GM12878 (cell line): Measurements from ENCODE around the gene IFI44L. TPM values are rescaled to one million over a fixed set of nuclear protein-coding genes. Genes with fewer than 3 reads are reported as not detected.

ENCODE experiments used
- ATAC-seq: fragments of 200-7000 bp; cut with Tn5 transposase; 3 replicates; pipeline ENCODE4 v1.9.1; 2020; ENCODE audit warnings: mild to moderate bottlenecking, moderate library complexity
- BruUV-seq: library from RNA; stranded (reverse); fragments of 400-500 nt; replicated peaks from 2 replicates; lab custom pipeline; 2021; lab: Mats Ljungman, UMichigan
- CTCF ChIA-PET: fragments of 300-600 bp; sonication (Branson Sonifier 250); formaldehyde crosslinking; extraction: SDS; loops from one replicate; lab custom pipeline; 2021; ENCODE audit warnings: inconsistent platforms; lab: Yijun Ruan, JAX
- POLR2A ChIA-PET: fragments of 350-600 bp; formaldehyde crosslinking; extraction: SDS; loops from one replicate; lab custom pipeline; 2021; ENCODE audit warnings: inconsistent platforms; lab: Charles Lee
- RAD21 ChIA-PET: fragments of 300-600 bp; sonication (Branson Sonifier 250); formaldehyde crosslinking; loops from one replicate; lab custom pipeline; 2023; ENCODE audit warnings: antibody characterized with exemption; ENCODE audit not compliant: unreplicated experiment; lab: Charles Lee
- SMC1A ChIA-PET: fragments of 300-600 bp; sonication (Branson Sonifier 250); formaldehyde crosslinking; loops from one replicate; lab custom pipeline; 2023; ENCODE audit not compliant: unreplicated experiment, uncharacterized antibody; lab: Charles Lee
- DNase-seq: peaks from one replicate; pipeline ENCODE4 v3.0.0-alpha.2; 2011; ENCODE audit warnings: low read depth, low spot score
- FAIRE-seq: peaks from 3 replicates; lab custom pipeline; 2011; peaks lifted over from hg19 to GRCh38; lab: Jason Lieb, UNC
- H2AFZ ChIP-seq: 2 replicates; pipeline ENCODE4 v1.6.0; 2011; ENCODE audit warnings: low read depth, low read length, control low read depth; ENCODE audit not compliant: control insufficient read depth
- H3K27ac ChIP-seq: 2 replicates; pipeline ENCODE4 v1.5.1; 2011; ENCODE audit warnings: control low read depth; ENCODE audit not compliant: control insufficient read depth, insufficient read depth
- H3K27me3 ChIP-seq, 2 experiments: replicated peaks in 1 of 2; 2 replicates each; pipeline versions ENCODE4 v1.6.0 to v1.6.1; 2011; ENCODE audit warnings: low read length in 1 of 2; ENCODE audit not compliant: control insufficient read depth in 2 of 2, insufficient read depth in 2 of 2
- H3K36me3 ChIP-seq, 2 experiments: 2 replicates each; pipeline ENCODE4 v1.5.1; 2011; ENCODE audit warnings: low read length in 1 of 2; ENCODE audit not compliant: control insufficient read depth in 2 of 2, insufficient read depth in 2 of 2
- H3K4me1 ChIP-seq: 2 replicates; pipeline ENCODE4 v1.6.1; 2011; ENCODE audit warnings: mild to moderate bottlenecking, low read length, moderate library complexity, mixed read lengths; ENCODE audit not compliant: control insufficient read depth, insufficient read depth
- H3K4me2 ChIP-seq: 2 replicates; pipeline ENCODE4 v1.6.0; 2011; ENCODE audit warnings: control low read depth; ENCODE audit not compliant: control insufficient read depth, insufficient read depth
- H3K4me3 ChIP-seq: fragments of 200-600 bp; sonication (generic); 2 replicates; pipeline ENCODE4 v1.5.1; 2016
- H3K79me2 ChIP-seq: 2 replicates; pipeline ENCODE4 v1.6.0; 2011; ENCODE audit warnings: low read length; ENCODE audit not compliant: control insufficient read depth, insufficient read depth
- H3K9ac ChIP-seq: 2 replicates; pipeline ENCODE4 v1.8.0; 2011; ENCODE audit warnings: low read length, control low read depth, mixed read lengths; ENCODE audit not compliant: control insufficient read depth, insufficient read depth
- H3K9me3 ChIP-seq: replicated peaks from 3 replicates; pipeline ENCODE4 v1.5.1; 2011; ENCODE audit warnings: mild to moderate bottlenecking, low read length; ENCODE audit not compliant: control insufficient read depth, insufficient read depth
- H4K20me1 ChIP-seq: 2 replicates; pipeline ENCODE4 v1.6.0; 2011; ENCODE audit not compliant: control insufficient read depth, insufficient read depth
- ASH2L ChIP-seq: fragments of 300-600, 200-600 bp; sonication (generic); IDR thresholded peaks from 2 replicates; pipeline ENCODE4 v1.6.1; 2017; ENCODE audit warnings: low read depth, mild to moderate bottlenecking, borderline replicate concordance
- HCFC1 ChIP-seq: fragments of 150-350 bp; IDR thresholded peaks from 2 replicates; pipeline ENCODE4 v1.6.1; 2014; ENCODE audit warnings: low read length
- IKZF1 ChIP-seq: fragments of 450-650 bp; conservative IDR thresholded peaks from 2 replicates; pipeline ENCODE4 v1.6.1; 2017; ENCODE audit warnings: antibody characterized with exemption, mild to moderate bottlenecking
- IKZF2 ChIP-seq, 2 experiments: fragments of 450-650 bp; IDR thresholded peaks; 2 replicates each; pipeline ENCODE4 v1.6.1; 2017; ENCODE audit warnings: mild to moderate bottlenecking in 2 of 2, moderate library complexity in 2 of 2
- MEF2B ChIP-seq: fragments of 450-650 bp; IDR thresholded peaks from 2 replicates; pipeline ENCODE4 v1.6.1; 2018; ENCODE audit warnings: mild to moderate bottlenecking, moderate library complexity; ENCODE audit not compliant: partially characterized antibody, poor library complexity, severe bottlenecking
- NR2C1 ChIP-seq: fragments of 450-650 bp; IDR thresholded peaks from 2 replicates; pipeline ENCODE4 v1.6.1; 2017; ENCODE audit warnings: antibody characterized with exemption, mild to moderate bottlenecking, moderate library complexity
- NRF1 ChIP-seq: conservative IDR thresholded peaks from 2 replicates; pipeline ENCODE4 v1.6.1; 2011; ENCODE audit warnings: mild to moderate bottlenecking, low read depth, low read length, improper control_type of control experiment
- POLR2A ChIP-seq: IDR thresholded peaks from 2 replicates; pipeline ENCODE4 v1.6.1; 2011; ENCODE audit warnings: low read depth, mild to moderate bottlenecking, low read length
- POLR2AphosphoS5 ChIP-seq: IDR thresholded peaks from 2 replicates; pipeline ENCODE4 v1.6.1; 2011; ENCODE audit warnings: mild to moderate bottlenecking, low read length, inconsistent platforms
- RELA ChIP-seq: fragments of 450-650 bp; IDR thresholded peaks from 2 replicates; pipeline ENCODE4 v1.8.0; 2014; ENCODE audit warnings: borderline replicate concordance; ENCODE audit not compliant: partially characterized antibody
- SRF ChIP-seq, 2 experiments: IDR thresholded peaks; 2 replicates each; pipeline ENCODE4 v1.6.1; 2011; ENCODE audit warnings: low read depth in 2 of 2, low read length in 2 of 2, mild to moderate bottlenecking in 1 of 2, moderate library complexity in 1 of 2
- ZNF622 ChIP-seq: fragments of 450-650 bp; IDR thresholded peaks from 2 replicates; pipeline ENCODE4 v1.6.1; 2017; ENCODE audit warnings: mild to moderate bottlenecking, inconsistent platforms
- WGBS: methylation state at CpG from one replicate; pipeline ENCODE4 v1.1.6; 2016; ENCODE audit warnings: low lambda C conversion rate; ENCODE audit not compliant: insufficient replicate concordance, insufficient coverage; ENCODE audit errors: missing lambda C conversion rate; 5-methylcytosine and 5-hydroxymethylcytosine counted together
- in situ Hi-C: fragments of 300-500 bp; cut with MboI; formaldehyde crosslinking; loops from 9 replicates; pipeline ENCODE4 v1.14.3; 2018; ENCODE audit warnings: mixed read lengths
- intact Hi-C: fragments of 100-400 bp; cut with micrococcal nuclease; formaldehyde crosslinking; loops from one replicate; pipeline ENCODE4 v1.14.2; 2022; ENCODE audit not compliant: unreplicated experiment
- polyA plus RNA-seq, 11 experiments: library from polyadenylated mRNA; depleted of rRNA in 4 of 11; unstranded in 6 of 11; stranded (reverse) in 5 of 11; fragments of >200 nt; fragmentation: Nextera tagmentation in 4 of 11; fragmentation: Illumina TruSeq in 1 of 11; extraction: Ambion mirVana in 4 of 11; extraction: Trizol in 1 of 11; gene quantifications; 1 replicate in 1 of 11; 2 replicates in 10 of 11; pipeline versions ENCODE4 v1.2.1 to v1.2.3, GENCODE V29; 2011 to 2016; ENCODE audit warnings: inconsistent platforms in 2 of 11, missing spikeins in 2 of 11, low read depth in 1 of 11
- total RNA-seq, 4 experiments: library from RNA; depleted of rRNA in 3 of 4; stranded (reverse); fragments of >200 nt in 3 of 4; fragmentation: Illumina TruSeq in 1 of 4; extraction: Trizol in 1 of 4; gene quantifications; 2 replicates each; pipeline versions ENCODE4 v1.2.1 to v1.2.3, GENCODE V29; 2013 to 2021
- TF ChIP-seq, protein P1 (sequence below): fragments of 450-650 bp; IDR thresholded peaks from 2 replicates; pipeline ENCODE4 v1.6.1; 2016; ENCODE audit warnings: mild to moderate bottlenecking
- TF ChIP-seq, protein P2 (sequence below): fragments of 450-650 bp; IDR thresholded peaks from 2 replicates; pipeline ENCODE4 v1.6.1; 2018; ENCODE audit warnings: borderline replicate concordance, mild to moderate bottlenecking; ENCODE audit not compliant: partially characterized antibody
- TF ChIP-seq, protein P3 (sequence below): fragments of 450-650 bp; IDR thresholded peaks from 2 replicates; pipeline ENCODE4 v1.6.1; 2017; ENCODE audit warnings: low read depth, mild to moderate bottlenecking, moderate library complexity

IFI44L gene
- total and polyA plus RNA-seq, 10 of the 15 experiments (the other 5 are each of a cell fraction or from before 2014, with no cell fraction given), result 58.0 to 371 (median 173) TPM

DNA sequence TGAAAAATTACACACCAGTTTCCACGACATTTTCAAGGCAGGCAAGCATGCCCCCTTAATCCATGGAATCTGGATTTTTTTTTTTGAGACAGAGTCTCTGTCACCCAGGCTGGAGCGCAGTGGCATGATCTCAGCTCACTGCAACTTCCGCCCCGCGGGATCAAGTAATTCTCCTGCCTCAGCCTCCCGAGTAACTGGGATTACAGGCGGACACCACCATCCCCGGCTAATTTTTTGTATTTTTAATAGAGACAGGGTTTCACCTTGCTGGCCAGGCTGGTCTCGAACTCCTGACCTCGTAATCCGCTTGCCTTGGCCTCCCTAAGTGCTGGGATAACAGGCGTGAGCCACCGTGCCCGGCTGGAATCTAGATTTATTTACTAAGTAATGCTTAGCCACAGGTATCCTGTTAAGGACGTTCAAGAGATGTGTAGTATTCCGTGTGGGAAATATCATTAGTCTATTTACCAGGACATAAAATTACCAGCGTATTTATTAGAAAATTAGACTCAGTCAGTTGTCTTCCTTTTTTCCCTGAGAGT lies 31.8 kb downstream of the IFI44L start:
- in situ Hi-C loops (no loop called here), intact Hi-C loops (loop anchor here (1.0 to 5.0 kb wide), 3 partner anchors 28 to 675 kb away; partner anchors contain the start of gene FUBP1)
- ChIA-PET RAD21 (interaction anchor here (0.9 to 1.2 kb wide), 3 partner anchors 25 to 35 kb away, joined by 3 to 4 read pairs (median 4); partner anchors contain the start of gene IFI44L), CTCF (interaction anchor here (1.4 kb wide), 1 partner anchor 26 kb away, joined by 4 read pairs; no protein-coding TSS in a partner anchor), SMC1A (interaction anchor here (1.0 to 1.7 kb wide), 4 partner anchors 24 to 30 kb away, joined by 3 to 14 read pairs (median 4); no protein-coding TSS in a partner anchor), POLR2A (interaction anchor here (1.9 to 2.3 kb wide), 3 partner anchors 25 to 32 kb away, joined by 8 to 20 read pairs (median 14); partner anchors contain the start of gene IFI44L)
- H2AFZ ChIP-seq, result no peak overlapping the region
- TF ChIP-seq SRF (IDR thresholded peaks at IDR 0.05; ENCODE audit: low read depth in 2 of 2, low read length in 2 of 2), result no peak
- TF ChIP-seq, protein P1, sequence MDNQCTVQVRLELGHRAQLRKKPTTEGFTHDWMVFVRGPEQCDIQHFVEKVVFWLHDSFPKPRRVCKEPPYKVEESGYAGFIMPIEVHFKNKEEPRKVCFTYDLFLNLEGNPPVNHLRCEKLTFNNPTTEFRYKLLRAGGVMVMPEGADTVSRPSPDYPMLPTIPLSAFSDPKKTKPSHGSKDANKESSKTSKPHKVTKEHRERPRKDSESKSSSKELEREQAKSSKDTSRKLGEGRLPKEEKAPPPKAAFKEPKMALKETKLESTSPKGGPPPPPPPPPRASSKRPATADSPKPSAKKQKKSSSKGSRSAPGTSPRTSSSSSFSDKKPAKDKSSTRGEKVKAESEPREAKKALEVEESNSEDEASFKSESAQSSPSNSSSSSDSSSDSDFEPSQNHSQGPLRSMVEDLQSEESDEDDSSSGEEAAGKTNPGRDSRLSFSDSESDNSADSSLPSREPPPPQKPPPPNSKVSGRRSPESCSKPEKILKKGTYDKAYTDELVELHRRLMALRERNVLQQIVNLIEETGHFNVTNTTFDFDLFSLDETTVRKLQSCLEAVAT, result peak; percentile 89
- no peak for TF ChIP-seq MEF2B
- no peak for TF ChIP-seq RELA
- TF ChIP-seq POLR2AphosphoS5, result peak; percentile 50; the same call in 1 of the 2 replicates
- no peak for TF ChIP-seq HCFC1
- TF ChIP-seq, protein P2, sequence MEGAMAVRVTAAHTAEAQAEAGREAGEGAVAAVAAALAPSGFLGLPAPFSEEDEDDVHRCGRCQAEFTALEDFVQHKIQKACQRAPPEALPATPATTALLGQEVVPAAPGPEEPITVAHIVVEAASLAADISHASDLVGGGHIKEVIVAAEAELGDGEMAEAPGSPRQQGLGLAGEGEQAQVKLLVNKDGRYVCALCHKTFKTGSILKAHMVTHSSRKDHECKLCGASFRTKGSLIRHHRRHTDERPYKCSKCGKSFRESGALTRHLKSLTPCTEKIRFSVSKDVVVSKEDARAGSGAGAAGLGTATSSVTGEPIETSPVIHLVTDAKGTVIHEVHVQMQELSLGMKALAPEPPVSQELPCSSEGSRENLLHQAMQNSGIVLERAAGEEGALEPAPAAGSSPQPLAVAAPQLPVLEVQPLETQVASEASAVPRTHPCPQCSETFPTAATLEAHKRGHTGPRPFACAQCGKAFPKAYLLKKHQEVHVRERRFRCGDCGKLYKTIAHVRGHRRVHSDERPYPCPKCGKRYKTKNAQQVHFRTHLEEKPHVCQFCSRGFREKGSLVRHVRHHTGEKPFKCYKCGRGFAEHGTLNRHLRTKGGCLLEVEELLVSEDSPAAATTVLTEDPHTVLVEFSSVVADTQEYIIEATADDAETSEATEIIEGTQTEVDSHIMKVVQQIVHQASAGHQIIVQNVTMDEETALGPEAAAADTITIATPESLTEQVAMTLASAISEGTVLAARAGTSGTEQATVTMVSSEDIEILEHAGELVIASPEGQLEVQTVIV, result no peak
- TF ChIP-seq IKZF1, result 0 out of 2 replicates have a peak, but pooled peaks have one; percentile 24
- no peak for TF ChIP-seq ASH2L
- no peak for TF ChIP-seq ZNF622
- TF ChIP-seq, protein P3, sequence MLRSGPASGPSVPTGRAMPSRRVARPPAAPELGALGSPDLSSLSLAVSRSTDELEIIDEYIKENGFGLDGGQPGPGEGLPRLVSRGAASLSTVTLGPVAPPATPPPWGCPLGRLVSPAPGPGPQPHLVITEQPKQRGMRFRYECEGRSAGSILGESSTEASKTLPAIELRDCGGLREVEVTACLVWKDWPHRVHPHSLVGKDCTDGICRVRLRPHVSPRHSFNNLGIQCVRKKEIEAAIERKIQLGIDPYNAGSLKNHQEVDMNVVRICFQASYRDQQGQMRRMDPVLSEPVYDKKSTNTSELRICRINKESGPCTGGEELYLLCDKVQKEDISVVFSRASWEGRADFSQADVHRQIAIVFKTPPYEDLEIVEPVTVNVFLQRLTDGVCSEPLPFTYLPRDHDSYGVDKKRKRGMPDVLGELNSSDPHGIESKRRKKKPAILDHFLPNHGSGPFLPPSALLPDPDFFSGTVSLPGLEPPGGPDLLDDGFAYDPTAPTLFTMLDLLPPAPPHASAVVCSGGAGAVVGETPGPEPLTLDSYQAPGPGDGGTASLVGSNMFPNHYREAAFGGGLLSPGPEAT, result no peak
- no peak for TF ChIP-seq POLR2A
- no peak for TF ChIP-seq NR2C1
- 0 out of 4 replicates have a peak, but pooled peaks of 1 of the 2 experiments have one; percentile 15 for TF ChIP-seq IKZF2 (IDR thresholded peaks at IDR 0.05)
- no peak for TF ChIP-seq NRF1
- H3K36me3 ChIP-seq, result peaks cover 0 to 8% of the 10 kb centered on the region in 2 experiments; a peak in 1 of 4 replicates
- H3K27ac ChIP-seq, result peak overlapping the region; percentile 82
- FAIRE-seq (no peak), DNase-seq (no peak), ATAC-seq (no peak)
- H3K4me3 ChIP-seq, result peak overlapping the region; percentile 95
- no peaks in the 10 kb centered on the region for H4K20me1 ChIP-seq
- H3K4me1 ChIP-seq, result no peaks in the 10 kb centered on the region
- H3K9me3 ChIP-seq, result peaks cover 10% of the 10 kb centered on the region
- H3K27me3 ChIP-seq, result no peaks in the 10 kb centered on the region
- 55% methylated on average over 17 of the region's 17 CpGs for WGBS
- peak overlapping the region; percentile 78 for H3K4me2 ChIP-seq
- H3K79me2 ChIP-seq, result peaks cover 78% of the 10 kb centered on the region
- peak overlapping the region; percentile 84 for H3K9ac ChIP-seq
- BruUV-seq, result no TSS peak
